GM21825 (cell line): ENCODE results near the gene TFDP2.
"Not testable (repeated sequence)": the region's sequence is repeated elsewhere in the genome, so short reads cannot be mapped to it uniquely, and the experiment has no call there.

Experiments used
- ATAC-seq: cut with Tn5 transposase; IDR thresholded peaks from one replicate; pipeline ENCODE4 v1.9.1; 2021; ENCODE audit warnings: mild to moderate bottlenecking, moderate library complexity; ENCODE audit not compliant: unreplicated experiment

Gene TFDP2

GRCh38 chr3:142148792-142149672 is at the start of gene TFDP2:
Gene TFDP2, minus strand, starts transcription at chr3:142149544. Its CDS starts 47,795 bp downstream, at chr3:142101749.
- ATAC-seq = peak; percentile 99

- ATAC-seq = no peak
These were observed 39.5 kb upstream of the TFDP2 start for GRCh38 chr3:142188846-142189245.

- no peak for ATAC-seq
These were observed 31.5 kb upstream of the TFDP2 start for GRCh38 chr3:142180761-142181362.

GRCh38 chr3:142175478-142175877 is 26.1 kb upstream of the TFDP2 start:
- no peak for ATAC-seq

GRCh38 chr3:142174559-142174958 is 25.2 kb upstream of the TFDP2 start:
- no peak for ATAC-seq

GRCh38 chr3:142168514-142168913 is 19.2 kb upstream of the TFDP2 start:
- ATAC-seq = no peak

GRCh38 chr3:142165194-142165593 is 15.8 kb upstream of the TFDP2 start:
- ATAC-seq = no peak

GRCh38 chr3:142159083-142159740 is 9.9 kb upstream of the TFDP2 start:
- no peak for ATAC-seq

GRCh38 chr3:142154186-142154585 is 4.8 kb upstream of the TFDP2 start:
- ATAC-seq = no peak

GRCh38 chr3:142152384-142152783 is 3.0 kb upstream of the TFDP2 start:
- no peak for ATAC-seq

GRCh38 chr3:142151828-142152227 is 2.5 kb upstream of the TFDP2 start:
- ATAC-seq = no peak

- ATAC-seq = no peak
These were observed 1.9 kb upstream of the TFDP2 start for GRCh38 chr3:142151240-142151639.

- ATAC-seq = no peak
These were observed 927 bp upstream of the TFDP2 start for GRCh38 chr3:142150271-142150670.

- ATAC-seq = no peak
These were observed 289 bp upstream of the TFDP2 start for GRCh38 chr3:142149673-142149992.

- no peak for ATAC-seq
These were observed 1.1 kb downstream of the TFDP2 start for GRCh38 chr3:142148044-142148791.

GRCh38 chr3:142144587-142144986 is 4.8 kb downstream of the TFDP2 start:
- ATAC-seq = not testable (repeated sequence)

GRCh38 chr3:142140608-142141285 is 8.6 kb downstream of the TFDP2 start:
- not testable (repeated sequence) for ATAC-seq

GRCh38 chr3:142137089-142137488 is 12.3 kb downstream of the TFDP2 start:
- not testable (repeated sequence) for ATAC-seq

GRCh38 chr3:142134799-142135325 is 14.5 kb downstream of the TFDP2 start:
- ATAC-seq = no peak

GRCh38 chr3:142129516-142130171 is 19.7 kb downstream of the TFDP2 start:
- no peak for ATAC-seq
